Myocyte (in vitro differentiated cells): ENCODE data around the gene TSPEAR. TPM values are rescaled to one million over a fixed set of nuclear protein-coding genes. Genes with fewer than 3 reads are reported as not detected.
"Not testable (repeated sequence)": the region's sequence is repeated elsewhere in the genome, so short reads cannot be mapped to it uniquely, and the experiment has no call there.

Experiments used
- DNase-seq: peaks from one replicate; pipeline ENCODE4 v3.0.0-alpha.2; 2012; ENCODE audit warnings: low read depth
- total RNA-seq: library from RNA; depleted of rRNA; stranded (reverse); fragments of >200 nt; gene quantifications from 2 replicates; pipeline ENCODE4 v1.2.3, GENCODE V29; 2014

Gene TSPEAR
- total RNA-seq, 1 donor from 2014 or later = not detected

DNA sequence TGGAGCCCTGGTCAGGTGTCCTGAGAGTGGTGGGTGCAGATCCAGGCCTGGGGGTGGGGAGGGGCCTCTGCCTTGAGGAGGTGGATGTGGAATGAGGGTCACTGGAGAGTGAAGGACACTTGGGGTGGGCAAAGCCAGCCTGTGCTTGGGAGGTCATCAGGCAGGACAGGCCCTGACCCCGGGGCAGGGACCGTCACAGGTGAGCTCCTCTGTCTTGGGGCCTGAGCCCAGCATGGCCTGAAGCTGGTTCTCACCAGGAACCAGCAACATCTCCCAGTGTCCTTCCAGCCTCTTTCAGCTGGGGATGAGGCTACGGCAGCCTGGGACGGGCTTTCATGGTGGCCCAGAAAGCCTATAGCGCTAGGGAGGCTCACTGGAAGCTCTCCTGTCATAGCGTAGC is 159.2 kb downstream of the TSPEAR start:
- DNase-seq = no peak

DNA sequence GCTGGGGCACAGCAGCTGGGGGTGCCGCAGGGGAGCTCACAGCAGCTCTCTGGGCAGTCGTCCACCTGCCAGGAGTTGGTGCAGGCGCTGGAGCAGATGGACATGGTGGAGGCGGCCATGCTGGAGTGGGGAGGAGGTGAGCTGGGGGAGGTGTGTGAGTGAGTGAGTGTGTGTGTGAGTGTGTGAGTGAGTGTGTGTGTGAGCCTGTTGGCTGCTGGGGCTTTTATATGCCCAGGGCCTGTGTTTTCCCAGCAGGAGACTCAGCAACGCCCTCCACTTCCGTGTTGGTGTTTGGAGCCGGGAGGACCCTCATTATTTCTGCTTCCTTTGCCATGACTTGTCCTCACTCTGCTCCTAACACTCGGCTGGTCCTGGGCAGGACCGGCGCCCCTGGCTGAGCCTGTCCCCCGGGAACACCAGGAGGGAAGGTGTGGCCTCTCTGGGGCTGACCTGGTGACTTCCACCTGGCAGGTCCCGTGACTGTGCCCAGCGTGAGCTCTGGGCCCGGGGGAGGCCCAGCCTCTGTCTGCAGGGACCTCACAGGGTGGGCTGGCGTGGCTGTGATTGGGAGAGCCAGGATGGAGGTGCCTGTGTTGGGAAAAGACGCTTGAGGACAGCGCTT is 159.9 kb downstream of the TSPEAR start, which contains the start of gene KRTAP10-2:
KRTAP10-2 (minus strand) TSS at position 166 of the 622 bp plus-strand sequence; CDS start at position 119, 47 bp downstream.
- no peak for DNase-seq

DNA sequence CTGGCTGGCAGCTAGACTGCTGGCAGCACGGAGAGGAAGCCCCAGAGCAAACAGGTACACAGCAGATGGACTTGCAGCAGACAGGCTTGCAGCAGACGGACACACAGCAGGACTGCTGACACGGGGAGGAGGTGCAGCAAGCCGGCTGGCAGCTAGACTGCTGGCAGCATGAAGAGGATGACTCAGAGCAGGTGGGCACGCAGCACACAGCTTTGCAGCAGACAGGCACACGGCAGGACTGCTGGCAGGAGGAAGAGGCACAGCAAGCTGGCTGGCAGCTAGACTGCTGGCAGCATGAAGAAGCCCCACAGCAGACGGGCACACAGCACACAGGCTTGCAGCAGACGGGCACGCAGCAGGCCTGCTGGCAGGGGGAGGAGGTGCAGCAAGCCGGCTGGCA is 160.6 kb downstream of the TSPEAR start:
- DNase-seq = no peak

DNA sequence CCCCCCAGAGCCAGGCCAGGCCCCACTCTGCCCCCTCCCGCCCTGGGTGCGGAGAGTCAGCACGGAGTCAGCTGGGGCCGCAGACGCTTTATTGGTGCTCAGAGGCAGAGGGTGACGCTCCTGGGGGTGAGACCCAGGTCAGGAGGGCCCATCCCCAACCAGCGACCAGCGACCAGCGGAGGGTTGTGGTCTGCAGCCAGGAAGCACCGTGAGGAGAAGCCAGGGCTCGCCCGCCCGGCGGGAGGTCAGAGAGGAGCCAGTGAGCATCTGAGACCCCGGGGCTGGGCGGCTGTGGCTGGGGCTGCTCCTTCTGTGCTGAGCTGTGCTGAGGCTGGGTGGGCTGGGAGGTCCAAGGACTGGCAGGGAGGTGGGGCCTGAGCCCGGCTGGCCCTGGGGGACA is 161.1 kb downstream of the TSPEAR start:
- DNase-seq = not testable (repeated sequence)

DNA sequence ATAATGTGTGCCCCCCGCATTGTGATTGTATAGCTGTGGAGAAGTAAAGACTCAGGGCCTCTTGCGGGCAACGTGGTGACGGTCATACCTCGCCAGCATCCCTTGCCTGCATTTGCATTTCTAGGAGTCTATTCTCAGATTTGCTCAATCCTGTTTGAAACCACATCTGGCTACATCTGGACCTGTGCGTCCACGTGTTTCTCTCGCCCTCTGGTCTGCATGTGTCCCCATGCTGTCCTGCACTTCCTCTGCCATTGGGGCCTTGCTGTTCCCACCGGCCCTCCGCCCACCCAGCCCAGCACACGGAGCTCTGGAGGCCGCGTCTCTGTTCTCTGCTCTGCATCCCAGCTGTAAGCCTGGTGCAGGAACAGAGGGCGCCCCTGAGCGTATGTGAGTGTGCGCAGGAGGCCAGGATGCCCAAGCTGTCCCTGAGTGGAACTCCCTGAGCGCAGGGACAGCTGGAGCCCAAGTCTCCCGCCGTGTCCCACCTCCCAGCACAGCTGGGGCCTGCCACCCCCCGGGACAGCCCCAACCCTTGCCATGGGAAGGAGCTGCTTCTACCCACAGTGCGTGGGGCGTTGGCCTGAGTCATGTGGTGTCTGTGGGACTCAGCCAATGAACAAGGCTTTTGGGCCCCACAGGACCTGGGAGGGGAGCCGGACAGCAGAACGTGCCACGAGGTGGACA is 161.7 kb downstream of the TSPEAR start:
- peak; percentile 2 for DNase-seq

DNA sequence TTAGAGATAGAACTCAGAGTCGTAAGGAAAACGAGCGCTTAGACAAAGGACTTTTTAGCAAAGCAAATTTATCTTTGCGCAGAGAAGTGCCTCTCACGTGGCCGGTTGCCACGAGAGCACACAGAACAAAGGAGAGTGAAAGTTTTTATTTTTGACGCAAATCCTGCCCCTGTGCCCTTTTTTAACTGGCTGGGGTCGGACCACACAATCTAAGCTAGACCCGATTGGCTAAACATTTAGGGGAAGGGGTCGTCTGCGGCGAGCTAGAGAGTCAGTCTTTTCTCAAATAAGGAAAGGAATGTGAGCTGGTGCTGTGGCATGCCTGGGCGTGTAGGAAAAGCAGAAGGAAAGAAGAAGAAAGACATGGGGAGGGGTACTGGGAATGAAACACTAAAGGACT is 162.4 kb downstream of the TSPEAR start:
- no peak for DNase-seq

DNA sequence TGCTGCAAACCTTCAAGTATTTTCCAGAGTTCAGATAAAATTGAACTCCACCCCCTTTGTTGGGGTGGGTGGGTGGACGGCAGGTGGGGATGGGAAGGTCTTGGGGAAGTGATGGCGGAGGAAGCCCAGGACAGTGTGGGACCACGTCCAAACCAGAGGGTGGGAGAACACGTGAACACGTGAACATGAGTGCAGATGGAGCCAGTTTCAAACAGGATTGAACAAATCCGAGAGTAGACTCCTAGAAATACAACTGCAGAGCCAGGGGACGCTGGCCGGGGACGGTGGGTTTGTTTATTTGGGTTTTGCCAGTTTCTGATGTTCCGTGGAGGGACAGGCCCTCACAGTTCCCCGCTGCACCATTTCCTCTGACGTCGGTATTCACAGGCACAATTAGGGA is 163.0 kb downstream of the TSPEAR start:
- no peak for DNase-seq

DNA sequence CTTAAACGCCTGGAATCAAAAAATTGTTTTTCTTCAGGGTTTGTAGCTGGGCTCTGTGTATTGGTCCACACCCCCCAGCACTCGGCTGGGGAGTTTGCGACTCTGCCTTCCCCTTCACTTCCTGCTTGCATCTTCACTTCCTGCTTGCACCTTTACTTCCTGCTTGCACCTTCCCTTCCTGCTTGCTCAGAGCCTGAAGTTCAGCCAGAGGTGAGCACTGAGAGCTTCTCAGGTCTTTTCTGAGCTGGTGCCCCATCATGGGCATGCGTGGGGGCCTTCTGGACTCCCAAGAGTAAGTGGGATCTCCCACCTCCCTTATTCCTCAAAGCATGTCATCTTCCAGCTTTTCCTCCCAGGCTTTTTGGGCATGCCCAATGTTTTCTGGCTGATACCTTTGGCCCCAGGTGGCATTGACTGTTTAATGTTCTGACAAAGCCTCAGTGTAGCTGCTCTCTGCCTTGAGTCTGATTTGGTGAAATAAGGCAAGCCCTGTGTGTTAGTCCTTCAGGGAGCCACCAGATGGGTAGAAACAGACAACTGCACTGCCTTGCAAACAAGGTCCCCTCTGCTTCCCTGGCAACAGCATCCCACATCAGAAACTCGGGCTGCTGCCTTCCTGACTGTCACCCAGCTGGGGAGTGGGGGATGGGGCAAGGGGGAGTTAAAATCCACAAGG is 163.6 kb downstream of the TSPEAR start:
- no peak for DNase-seq

DNA sequence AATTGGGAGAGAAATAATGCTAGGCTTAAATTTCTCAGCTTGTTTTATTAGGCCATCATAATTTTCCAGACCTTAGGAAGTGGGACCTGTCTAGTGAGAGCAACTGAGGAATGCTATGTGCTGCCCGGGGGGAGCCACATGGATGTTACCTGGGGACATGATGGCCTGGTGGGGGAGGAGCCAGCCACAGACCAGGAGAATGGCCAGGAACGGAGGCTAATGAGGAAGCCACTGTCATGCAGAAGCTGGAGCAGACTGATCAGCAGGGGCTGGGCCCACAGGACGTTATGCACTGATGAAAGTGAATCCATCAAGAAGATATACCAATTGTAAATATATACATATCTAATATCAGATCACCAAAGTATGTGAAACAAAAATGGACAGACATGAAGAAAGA is 166.8 kb downstream of the TSPEAR start:
- no peak for DNase-seq

DNA sequence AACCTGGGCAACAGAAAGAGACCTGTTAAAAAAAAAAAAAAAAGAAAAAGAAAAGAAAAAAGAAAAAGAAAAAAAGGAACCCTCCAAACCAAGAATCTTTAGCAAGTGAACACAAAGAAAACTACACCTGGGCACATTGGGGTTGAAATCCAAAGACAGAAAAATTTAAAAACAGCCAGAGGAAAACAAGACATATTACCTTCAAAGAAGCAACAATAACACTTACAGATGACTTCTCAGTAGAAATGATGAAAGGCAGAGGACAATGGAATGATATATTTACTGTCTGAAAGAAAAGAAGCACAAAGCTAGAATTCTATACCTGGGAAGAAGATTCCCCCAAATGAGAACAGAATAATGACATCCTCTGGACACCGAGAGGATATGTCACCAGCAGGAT is 168.7 kb downstream of the TSPEAR start:
- no peak for DNase-seq

DNA sequence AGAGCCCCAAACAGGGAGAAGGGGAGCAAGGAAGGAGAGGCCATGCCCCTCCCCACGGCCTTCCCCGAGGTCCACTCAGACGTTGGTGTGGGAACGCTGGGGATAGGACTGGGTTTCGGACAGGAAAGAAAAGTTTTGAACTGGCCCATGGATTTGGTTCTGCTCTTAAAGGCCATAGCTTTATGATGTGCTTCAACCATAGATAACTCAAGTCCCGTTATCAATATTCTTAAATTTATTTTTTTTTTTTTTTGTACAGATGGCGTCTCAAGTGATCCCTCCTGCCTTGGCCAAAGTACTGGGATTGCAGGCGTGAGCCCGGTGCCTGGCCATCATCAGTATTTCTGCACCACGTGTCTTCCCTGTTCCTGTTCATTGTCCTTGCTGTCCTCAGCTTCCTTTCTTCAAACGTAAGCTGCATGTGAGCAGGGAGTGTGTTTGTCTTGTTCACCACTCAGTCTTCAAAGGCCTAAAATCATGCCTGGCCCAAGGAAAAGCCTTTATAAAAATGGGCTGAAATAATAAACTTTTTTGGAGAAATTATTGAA is 170.6 kb downstream of the TSPEAR start:
- DNase-seq = no peak

DNA sequence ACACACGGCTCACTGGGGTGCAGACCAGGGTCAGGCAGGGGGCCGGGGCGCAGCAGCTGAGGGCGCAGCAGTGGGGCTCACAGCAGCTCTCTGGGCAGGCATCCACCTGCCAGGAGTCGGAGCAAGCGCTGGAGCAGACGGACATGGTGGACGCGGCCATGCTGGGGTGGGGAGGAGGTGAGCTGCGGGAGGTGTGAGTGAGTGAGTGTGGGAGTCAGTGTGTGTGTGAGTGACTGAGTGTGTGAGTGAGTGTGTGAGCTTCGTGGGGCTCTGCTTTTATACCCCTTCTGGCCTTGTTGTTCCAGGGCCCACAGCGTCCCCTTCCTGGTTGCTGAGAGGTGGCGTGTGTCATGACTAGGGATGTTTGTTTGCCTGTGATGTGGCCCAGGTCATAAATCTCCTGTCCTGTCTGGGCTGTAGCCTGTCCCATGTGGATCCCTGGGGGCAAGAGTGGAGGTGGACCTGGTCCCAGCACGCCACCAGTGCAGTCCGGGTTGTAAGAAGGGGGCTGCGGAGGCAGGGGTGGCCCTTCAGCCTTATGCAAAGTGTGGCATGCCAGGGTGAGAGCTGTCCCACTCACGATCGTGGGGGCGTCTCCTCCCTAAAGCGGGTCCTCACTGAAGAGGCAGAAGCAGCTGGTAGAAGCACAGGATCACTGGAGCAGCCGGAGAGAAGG is 171.2 kb downstream of the TSPEAR start, which contains the start of gene KRTAP10-1:
KRTAP10-1 (minus strand) TSS at position 205 of the 676 bp plus-strand sequence; CDS start at position 160, 45 bp downstream.
- no peak for DNase-seq

DNA sequence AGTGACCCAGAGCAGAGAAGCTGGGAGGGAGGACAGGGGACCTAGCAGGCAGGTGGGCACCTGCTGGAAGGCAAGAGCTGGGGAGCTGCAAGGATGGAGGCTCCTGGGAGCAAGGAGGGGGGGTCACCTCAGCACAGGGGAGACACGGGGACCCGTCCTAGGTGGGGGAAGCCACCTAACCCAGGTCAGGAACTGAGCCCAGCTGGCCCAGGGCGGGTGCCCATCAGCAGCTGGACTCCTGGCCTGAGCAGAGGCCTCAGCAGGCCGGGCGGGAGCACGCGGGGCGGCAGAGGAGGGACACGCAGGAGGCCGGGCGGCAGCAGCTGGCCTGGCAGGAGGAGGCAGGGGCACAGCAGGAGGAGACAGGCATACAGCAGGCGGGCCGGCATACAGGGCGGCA is 172.3 kb downstream of the TSPEAR start:
- no peak for DNase-seq

DNA sequence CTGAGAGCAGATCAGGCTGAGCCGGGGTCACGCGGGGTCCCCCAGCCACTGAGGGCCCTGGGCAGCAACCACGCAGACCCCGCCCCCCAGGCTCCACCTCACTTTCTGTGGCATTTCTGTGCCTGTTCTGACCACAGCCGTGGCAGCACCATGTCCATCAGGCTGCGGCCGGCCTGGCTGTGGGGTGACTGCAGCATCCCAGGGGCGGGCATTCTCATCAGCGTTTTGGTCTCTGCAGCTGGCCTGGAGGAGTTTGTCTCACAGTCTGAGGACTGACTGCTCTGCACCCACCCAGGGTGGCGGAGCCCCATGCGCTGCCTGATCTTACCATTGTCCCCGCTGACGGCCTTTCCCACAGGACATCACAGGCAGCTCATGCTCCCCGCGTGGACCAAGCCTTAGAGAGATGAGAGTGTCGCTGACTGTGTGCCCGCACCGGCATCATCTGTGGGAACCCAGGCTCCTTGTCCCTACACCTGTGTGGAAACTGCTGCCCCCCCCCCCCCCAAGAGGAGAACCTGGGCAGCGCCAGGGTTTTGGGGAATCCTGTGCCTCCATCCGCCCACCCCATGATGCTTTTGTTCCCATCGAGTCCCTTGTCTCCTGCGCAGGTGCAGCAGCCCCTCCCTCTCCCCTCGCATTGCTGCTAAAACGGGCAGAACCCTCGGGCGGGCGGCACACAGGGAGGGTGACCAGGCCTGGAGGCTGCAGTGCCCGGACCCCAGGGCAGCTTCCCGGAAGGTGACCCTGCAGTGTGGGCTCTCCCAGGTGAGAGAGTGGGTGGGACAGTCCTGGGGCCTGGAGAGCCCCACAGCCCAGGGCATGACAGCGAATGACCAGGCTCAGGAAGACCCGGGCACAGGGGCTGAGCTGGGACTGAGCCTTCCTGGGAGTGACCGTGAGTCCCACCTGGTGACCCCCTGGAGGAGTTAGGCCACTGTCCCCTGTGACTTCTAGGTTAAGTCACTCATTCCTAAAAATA is 173.2 kb downstream of the TSPEAR start:
- DNase-seq = no peak

DNA sequence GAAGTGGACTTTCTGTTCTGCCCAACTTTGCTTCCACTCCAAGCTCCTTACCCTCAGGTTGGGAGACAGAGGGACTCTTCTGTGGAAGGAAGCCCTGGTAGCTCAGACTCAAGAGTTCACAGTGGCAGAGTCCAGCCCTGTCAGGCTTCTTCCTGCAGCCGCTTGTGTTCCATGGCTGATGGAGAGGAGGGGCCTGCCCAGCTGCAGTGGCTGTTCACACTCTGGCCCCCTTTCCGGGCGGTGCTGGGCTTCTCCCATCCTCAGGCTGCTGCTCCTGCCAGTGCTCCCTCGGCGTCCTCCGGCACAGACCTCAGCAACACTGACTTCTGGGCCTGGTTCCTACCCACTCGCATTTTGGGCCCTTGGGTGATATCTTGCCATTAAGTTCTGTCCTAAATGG is 175.4 kb downstream of the TSPEAR start:
- DNase-seq = no peak

DNA sequence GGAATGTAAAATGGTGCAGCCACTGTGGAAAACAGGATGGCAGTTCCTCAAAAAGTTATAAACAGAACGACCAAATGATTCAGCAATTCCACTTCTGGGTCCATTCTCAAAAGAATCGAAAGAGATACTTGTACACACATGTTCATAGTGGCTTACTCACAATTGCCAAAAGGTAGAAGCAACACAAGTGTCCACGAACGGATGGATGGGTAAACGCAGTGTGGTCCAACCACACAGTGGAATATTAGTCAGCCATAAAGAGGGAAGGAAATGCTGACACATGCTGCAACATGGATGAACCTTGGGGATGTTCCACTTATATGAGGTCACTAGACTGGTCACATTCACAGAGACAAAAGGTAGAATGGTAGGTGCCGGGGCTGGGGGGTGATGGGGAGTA is 176.7 kb downstream of the TSPEAR start:
- DNase-seq = no peak

DNA sequence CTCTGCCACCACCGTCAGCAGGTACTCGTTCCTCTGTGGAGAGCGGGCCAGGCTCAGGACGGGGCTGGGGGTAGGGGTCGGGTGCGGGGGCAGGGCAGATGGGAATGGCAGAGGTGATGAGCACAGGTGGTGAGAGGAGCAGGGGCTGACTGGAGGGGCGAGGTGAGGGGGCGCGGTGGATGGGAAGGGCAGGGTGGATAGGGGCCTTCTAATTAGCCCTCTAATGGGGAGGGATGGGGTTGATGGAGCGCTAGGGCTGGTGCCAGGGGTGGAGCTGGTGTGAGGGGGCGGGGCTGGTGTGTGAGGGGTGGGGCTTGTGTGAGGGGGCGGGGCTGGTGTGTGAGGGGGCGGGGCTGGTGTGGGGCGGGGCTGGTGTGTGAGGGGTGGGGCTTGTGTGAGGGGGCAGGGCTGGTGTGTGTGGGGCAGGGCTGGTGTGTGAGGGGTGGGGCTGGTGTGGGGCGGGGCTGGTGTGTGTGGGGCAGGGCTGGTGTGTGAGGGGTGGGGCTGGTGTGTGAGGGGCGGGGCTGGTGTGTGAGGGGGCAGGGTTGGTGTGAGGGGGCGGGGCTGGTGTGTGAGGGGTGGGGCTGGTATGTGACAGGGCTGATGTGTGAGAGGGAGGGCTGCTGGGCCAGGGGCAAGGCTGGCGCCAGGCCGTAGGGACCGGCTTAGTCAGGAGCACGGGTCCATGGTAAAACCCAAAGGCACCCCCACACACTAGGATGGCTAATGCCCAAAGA is 177.3 kb downstream of the TSPEAR start:
- DNase-seq = no peak

DNA sequence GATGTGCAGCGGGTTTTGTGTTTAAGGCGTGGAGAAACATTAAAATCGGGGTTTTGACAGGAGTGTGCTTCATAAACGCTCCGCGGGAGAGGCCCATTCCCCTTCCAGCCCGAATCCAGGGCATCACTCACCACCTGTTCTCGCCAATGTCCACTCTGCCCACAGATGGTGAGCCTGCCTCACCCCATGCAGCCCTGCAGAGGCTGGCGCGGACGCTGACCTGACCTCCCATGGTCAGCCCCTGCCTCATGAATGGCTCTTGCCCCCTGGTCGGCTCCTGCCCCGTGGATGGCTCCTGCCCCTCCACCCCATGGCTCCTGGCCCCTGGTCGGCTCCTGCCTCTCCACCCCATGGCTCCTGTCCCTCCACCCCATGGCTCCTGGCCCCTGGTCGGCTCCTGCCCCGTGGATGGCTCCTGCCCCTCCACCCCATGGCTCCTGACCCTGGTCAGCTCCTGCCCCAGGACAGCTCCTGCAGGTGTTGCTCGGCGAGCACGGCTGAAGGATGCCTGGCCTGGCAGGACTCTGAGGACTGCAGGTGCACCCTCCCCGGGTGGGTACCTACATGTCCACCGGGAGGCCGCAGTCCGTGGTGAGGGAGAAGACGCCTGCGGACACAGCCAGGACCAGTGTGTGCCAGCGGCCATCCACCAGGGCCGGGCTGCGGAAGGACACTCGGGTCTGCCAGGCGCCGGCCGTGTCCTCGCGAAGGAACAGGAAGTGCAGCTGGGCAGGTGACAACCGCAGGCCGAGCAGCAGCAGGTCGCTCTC is 178.1 kb downstream of the TSPEAR start:
- DNase-seq = no peak

DNA sequence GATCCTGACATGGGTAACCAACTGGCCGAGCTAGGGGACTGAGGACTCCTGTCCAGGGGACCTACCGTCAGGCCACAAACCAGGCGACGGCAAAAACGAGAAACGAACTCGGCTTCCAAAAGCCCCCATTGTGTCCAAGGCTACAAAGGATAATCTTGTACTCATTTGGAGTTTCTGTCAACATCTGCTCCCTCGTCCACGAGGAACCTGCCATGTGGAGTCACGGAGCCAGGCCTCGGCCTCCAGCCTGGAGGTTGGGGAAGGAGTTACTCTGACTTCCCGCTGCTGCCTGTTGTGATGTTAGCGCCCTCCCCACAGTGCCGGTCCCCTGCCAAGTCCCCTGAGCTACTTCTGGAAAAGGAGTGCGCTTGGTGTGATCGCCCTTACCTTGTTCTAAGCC is 178.7 kb downstream of the TSPEAR start:
- no peak for DNase-seq
